ENCODE results near the gene MRPL12.

DNA sequence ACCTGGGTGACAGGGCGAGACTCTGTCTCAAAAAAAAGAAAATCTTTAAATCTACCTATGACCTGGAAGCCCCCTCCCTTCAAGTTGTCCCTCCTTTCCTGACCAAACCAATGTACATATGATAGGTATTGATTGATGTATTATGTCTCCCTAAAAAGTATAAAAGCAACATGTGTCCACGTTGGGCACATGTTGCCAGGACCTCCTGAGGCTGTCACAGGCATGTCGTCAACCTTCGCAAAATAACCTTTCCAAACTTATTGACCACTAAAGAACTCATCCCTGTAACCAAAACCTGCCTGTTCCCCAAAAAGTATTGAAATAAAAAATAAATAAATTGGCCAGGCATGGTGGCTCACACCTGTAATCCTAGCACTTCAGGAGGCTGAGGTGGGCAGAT is 41.2 kb upstream of the MRPL12 start:
- no peak for TF ChIP-seq POLR2A (IDR thresholded peaks at IDR 0.05)
- TF ChIP-seq, protein P1, sequence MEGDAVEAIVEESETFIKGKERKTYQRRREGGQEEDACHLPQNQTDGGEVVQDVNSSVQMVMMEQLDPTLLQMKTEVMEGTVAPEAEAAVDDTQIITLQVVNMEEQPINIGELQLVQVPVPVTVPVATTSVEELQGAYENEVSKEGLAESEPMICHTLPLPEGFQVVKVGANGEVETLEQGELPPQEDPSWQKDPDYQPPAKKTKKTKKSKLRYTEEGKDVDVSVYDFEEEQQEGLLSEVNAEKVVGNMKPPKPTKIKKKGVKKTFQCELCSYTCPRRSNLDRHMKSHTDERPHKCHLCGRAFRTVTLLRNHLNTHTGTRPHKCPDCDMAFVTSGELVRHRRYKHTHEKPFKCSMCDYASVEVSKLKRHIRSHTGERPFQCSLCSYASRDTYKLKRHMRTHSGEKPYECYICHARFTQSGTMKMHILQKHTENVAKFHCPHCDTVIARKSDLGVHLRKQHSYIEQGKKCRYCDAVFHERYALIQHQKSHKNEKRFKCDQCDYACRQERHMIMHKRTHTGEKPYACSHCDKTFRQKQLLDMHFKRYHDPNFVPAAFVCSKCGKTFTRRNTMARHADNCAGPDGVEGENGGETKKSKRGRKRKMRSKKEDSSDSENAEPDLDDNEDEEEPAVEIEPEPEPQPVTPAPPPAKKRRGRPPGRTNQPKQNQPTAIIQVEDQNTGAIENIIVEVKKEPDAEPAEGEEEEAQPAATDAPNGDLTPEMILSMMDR (IDR thresholded peaks at IDR 0.05): no peak
- no peak for TF ChIP-seq POLR2AphosphoS5 (IDR thresholded peaks at IDR 0.05)

Data from breast epithelium (tissue), 3 donors.